Measurements from ENCODE around the gene MROH9. TPM values are rescaled to one million over a fixed set of nuclear protein-coding genes. Genes with fewer than 3 reads are reported as not detected.

Gene MROH9
- total RNA-seq, 4 donors from 2014 or later: not detected

- intact Hi-C loops (cut with DNase I): no loop called here
These were observed 126.2 kb downstream of the MROH9 start for GRCh38 chr1:171061425-171062143.

GRCh38 chr1:171062902-171063301 lies 127.6 kb downstream of the MROH9 start:
- no peaks in the 10 kb centered on the region for H3K4me1 ChIP-seq
- H3K9me3 ChIP-seq: no peaks in the 10 kb centered on the region
- no peaks in the 10 kb centered on the region for H3K27me3 ChIP-seq
- no peak overlapping the region for H3K27ac ChIP-seq (replicated peaks in 1 of 4)
- H3K36me3 ChIP-seq: no peaks in the 10 kb centered on the region
- H3K4me3 ChIP-seq: no peak overlapping the region
- intact Hi-C loops (cut with DNase I): no loop called here
- TF ChIP-seq CTCF (IDR thresholded peaks at IDR 0.05) (no peak), POLR2A (IDR thresholded peaks at IDR 0.05; ENCODE audit: low read depth) (no peak), EP300 (IDR thresholded peaks at IDR 0.05) (no peak), POLR2AphosphoS5 (IDR thresholded peaks at IDR 0.05) (no peak)
- no peak for DNase-seq (ENCODE audit: extremely low spot score)
- 88% methylated on average over 4 of the region's 4 CpGs for WGBS

More at GRCh38 chr1:171061425-171062143, 126.2 kb downstream of the MROH9 start:
- no peak overlapping the region for H3K4me3 ChIP-seq
- no peaks in the 10 kb centered on the region for H3K9me3 ChIP-seq
- H3K4me1 ChIP-seq: no peaks in the 10 kb centered on the region
- WGBS: 60% methylated on average over 2 of the region's 2 CpGs
- H3K36me3 ChIP-seq: no peaks in the 10 kb centered on the region
- TF ChIP-seq CTCF (IDR thresholded peaks at IDR 0.05): no peak
- TF ChIP-seq POLR2AphosphoS5 (IDR thresholded peaks at IDR 0.05): no peak
- TF ChIP-seq EP300 (IDR thresholded peaks at IDR 0.05): no peak
- TF ChIP-seq POLR2A (IDR thresholded peaks at IDR 0.05; ENCODE audit: low read depth): no peak
- no peak for DNase-seq (ENCODE audit: extremely low spot score)
- H3K27ac ChIP-seq (replicated peaks in 1 of 4): no peak overlapping the region
- no peaks in the 10 kb centered on the region for H3K27me3 ChIP-seq

GRCh38 chr1:171075041-171075440 lies 139.7 kb downstream of the MROH9 start:
- intact Hi-C loops (cut with DNase I): loop anchor here (10.0 kb wide), 1 partner anchor 110 kb away; no protein-coding TSS in a partner anchor
- TF ChIP-seq POLR2A (IDR thresholded peaks at IDR 0.05; ENCODE audit: low read depth): no peak
- TF ChIP-seq CTCF (IDR thresholded peaks at IDR 0.05): no peak
- no peak for TF ChIP-seq EP300 (IDR thresholded peaks at IDR 0.05)
- no peak for TF ChIP-seq POLR2AphosphoS5 (IDR thresholded peaks at IDR 0.05)
- H3K4me3 ChIP-seq: no peak overlapping the region
- no peak overlapping the region for H3K27ac ChIP-seq (replicated peaks in 1 of 4)
- no peaks in the 10 kb centered on the region for H3K27me3 ChIP-seq
- no peak for DNase-seq (ENCODE audit: extremely low spot score)
- H3K36me3 ChIP-seq: no peaks in the 10 kb centered on the region
- WGBS: 81% methylated on average over 3 of the region's 3 CpGs
- no peaks in the 10 kb centered on the region for H3K4me1 ChIP-seq
- H3K9me3 ChIP-seq: no peaks in the 10 kb centered on the region

- Histone ChIP-seq H3K4me3 (no peak overlapping the region), H3K27me3 (no peaks in the 10 kb centered on the region)
- intact Hi-C loops (cut with DNase I): loop anchor here (2.0 to 10.0 kb wide), 3 partner anchors 106 to 233 kb away; partner anchors contain the start of genes FMO2 and FMO4
These were observed 146.0 kb downstream of the MROH9 start for GRCh38 chr1:171081314-171081753.

More at GRCh38 chr1:171081314-171081753, 146.0 kb downstream of the MROH9 start:
- Histone ChIP-seq H3K27ac (replicated peaks in 1 of 4) (peak overlapping the region; percentile 40 to 63 (median 46)), H3K4me1 (peaks cover 9 to 14% (median 11%) of the 10 kb centered on the region in 4 donors), H3K9me3 (no peaks in the 10 kb centered on the region), H3K36me3 (no peaks in the 10 kb centered on the region)
- DNase-seq (ENCODE audit: extremely low spot score): no peak
- peak; percentile 38 to 55 (median 54) for TF ChIP-seq CTCF (IDR thresholded peaks at IDR 0.05)
- TF ChIP-seq POLR2AphosphoS5 (IDR thresholded peaks at IDR 0.05): no peak
- no peak for TF ChIP-seq EP300 (IDR thresholded peaks at IDR 0.05)
